MCF 10A (cell line): ENCODE data around the gene CCDC178. TPM values are rescaled to one million over a fixed set of nuclear protein-coding genes. Genes with fewer than 3 reads are reported as not detected.

Experiments
- BruUV-seq: library from RNA; stranded (reverse); fragments of 400-500 nt; replicated peaks from 2 replicates; lab custom pipeline; 2021; lab: Mats Ljungman, UMichigan
- CTCF ChIA-PET: fragments of 300-600 bp; sonication (Branson Sonifier 250); formaldehyde crosslinking; extraction: SDS; loops from one replicate; lab custom pipeline; 2021; ENCODE audit warnings: antibody characterized with exemption, inconsistent platforms; lab: Yijun Ruan, JAX
- POLR2A ChIA-PET: fragments of 300-600, 350-650 bp; sonication (Branson Sonifier 250); formaldehyde crosslinking; extraction: SDS; loops from one replicate; lab custom pipeline; 2020; ENCODE audit warnings: antibody characterized with exemption, inconsistent platforms; lab: Yijun Ruan, JAX
- DNase-seq: peaks from one replicate; pipeline ENCODE4 v3.0.0-alpha.2; 2018; ENCODE audit not compliant: unreplicated experiment
- H3K27ac Mint-ChIP-seq: one replicate; pipeline ENCODE4 v1.8.0; 2022; ENCODE audit warnings: mild to moderate bottlenecking, low read depth, mixed read lengths; ENCODE audit not compliant: unreplicated experiment
- H3K27me3 Mint-ChIP-seq: one replicate; pipeline ENCODE4 v1.8.0; 2022; ENCODE audit warnings: mixed read lengths; ENCODE audit not compliant: insufficient read depth, unreplicated experiment
- H3K36me3 Mint-ChIP-seq: one replicate; pipeline ENCODE4 v1.8.0; 2022; ENCODE audit warnings: mild to moderate bottlenecking, moderate library complexity, mixed read lengths; ENCODE audit not compliant: insufficient read depth, unreplicated experiment
- H3K4me1 Mint-ChIP-seq: one replicate; pipeline ENCODE4 v1.8.0; 2022; ENCODE audit warnings: mixed read lengths; ENCODE audit not compliant: insufficient read depth, unreplicated experiment
- H3K4me3 Mint-ChIP-seq: one replicate; pipeline ENCODE4 v1.8.0; 2022; ENCODE audit warnings: mild to moderate bottlenecking, moderate library complexity, mixed read lengths; ENCODE audit not compliant: unreplicated experiment
- H3K9me3 Mint-ChIP-seq: one replicate; pipeline ENCODE4 v1.8.0; 2022; ENCODE audit warnings: mixed read lengths; ENCODE audit not compliant: unreplicated experiment
- intact Hi-C: fragments of 100-400 bp; cut with micrococcal nuclease; formaldehyde crosslinking; loops from 2 replicates; pipeline ENCODE4 v1.14.1; 2022
- total RNA-seq: library from RNA; stranded (reverse); gene quantifications from 2 replicates; pipeline ENCODE4 v1.2.3, GENCODE V29; 2022
- TF ChIP-seq, protein P1 (sequence below): fragments of 200-600 bp; IDR thresholded peaks from one replicate; pipeline ENCODE4 v1.8.0; 2022; ENCODE audit warnings: antibody characterized with exemption, mild to moderate bottlenecking; ENCODE audit not compliant: unreplicated experiment

The CCDC178 gene
- total RNA-seq, 1 experiment from 2014 or later: 0.19 TPM

DNA sequence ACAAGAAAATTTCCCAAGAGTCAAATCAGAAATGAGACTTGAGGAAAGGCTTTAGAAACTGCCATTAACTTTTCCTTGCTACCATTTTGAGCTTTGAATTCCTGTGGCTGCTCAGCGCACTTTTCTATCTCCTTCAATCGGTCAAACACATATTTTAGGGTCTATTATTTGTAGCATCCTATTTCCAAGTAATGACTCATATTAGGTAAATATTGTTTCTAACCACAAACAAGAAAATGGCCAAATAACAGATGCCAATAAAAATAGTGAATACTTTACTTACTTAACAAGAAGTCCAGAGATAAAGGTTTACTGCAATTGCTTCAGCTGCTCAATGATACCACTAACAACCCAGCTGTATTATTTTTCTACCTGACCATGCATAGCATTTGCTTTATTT, 29.7 kb upstream of the CCDC178 start:
- TF ChIP-seq, protein P1, sequence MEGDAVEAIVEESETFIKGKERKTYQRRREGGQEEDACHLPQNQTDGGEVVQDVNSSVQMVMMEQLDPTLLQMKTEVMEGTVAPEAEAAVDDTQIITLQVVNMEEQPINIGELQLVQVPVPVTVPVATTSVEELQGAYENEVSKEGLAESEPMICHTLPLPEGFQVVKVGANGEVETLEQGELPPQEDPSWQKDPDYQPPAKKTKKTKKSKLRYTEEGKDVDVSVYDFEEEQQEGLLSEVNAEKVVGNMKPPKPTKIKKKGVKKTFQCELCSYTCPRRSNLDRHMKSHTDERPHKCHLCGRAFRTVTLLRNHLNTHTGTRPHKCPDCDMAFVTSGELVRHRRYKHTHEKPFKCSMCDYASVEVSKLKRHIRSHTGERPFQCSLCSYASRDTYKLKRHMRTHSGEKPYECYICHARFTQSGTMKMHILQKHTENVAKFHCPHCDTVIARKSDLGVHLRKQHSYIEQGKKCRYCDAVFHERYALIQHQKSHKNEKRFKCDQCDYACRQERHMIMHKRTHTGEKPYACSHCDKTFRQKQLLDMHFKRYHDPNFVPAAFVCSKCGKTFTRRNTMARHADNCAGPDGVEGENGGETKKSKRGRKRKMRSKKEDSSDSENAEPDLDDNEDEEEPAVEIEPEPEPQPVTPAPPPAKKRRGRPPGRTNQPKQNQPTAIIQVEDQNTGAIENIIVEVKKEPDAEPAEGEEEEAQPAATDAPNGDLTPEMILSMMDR: no peak
- intact Hi-C loops: no loop called here
- peaks cover 5% of the 10 kb centered on the region for H3K36me3 Mint-ChIP-seq
- H3K9me3 Mint-ChIP-seq: no peaks in the 10 kb centered on the region
- no peak overlapping the region for H3K4me3 Mint-ChIP-seq
- ChIA-PET POLR2A (no interaction called here), CTCF (no interaction called here)
- BruUV-seq: no TSS peak
- H3K27me3 Mint-ChIP-seq: peaks cover 63% of the 10 kb centered on the region
- no peak overlapping the region for H3K27ac Mint-ChIP-seq
- H3K4me1 Mint-ChIP-seq: no peaks in the 10 kb centered on the region
- no peak for DNase-seq

DNA sequence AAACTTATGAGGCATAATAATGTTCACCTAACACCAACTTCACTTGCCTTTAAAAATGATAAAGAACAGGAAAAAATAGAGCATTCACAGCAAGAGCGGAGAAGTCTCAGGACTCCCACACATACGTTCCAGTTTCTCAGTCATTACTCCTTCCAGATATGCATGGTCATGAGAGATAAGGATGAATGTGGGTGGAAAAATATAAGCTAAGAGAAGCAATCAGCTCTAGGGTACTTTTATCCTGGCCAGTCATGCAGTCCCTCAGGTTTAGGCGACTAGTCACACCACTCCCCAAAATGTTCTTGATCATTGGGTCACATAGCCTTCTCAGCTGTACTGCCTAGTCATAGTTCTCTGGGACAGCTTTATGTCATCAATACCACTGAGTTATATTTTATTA, 29.2 kb upstream of the CCDC178 start:
- Mint-ChIP-seq H3K36me3 (peaks cover 5% of the 10 kb centered on the region), H3K27me3 (peaks cover 64% of the 10 kb centered on the region), H3K9me3 (no peaks in the 10 kb centered on the region), H3K4me1 (no peaks in the 10 kb centered on the region), H3K4me3 (no peak overlapping the region), H3K27ac (no peak overlapping the region)
- TF ChIP-seq, protein P1: no peak
- BruUV-seq: no TSS peak
- DNase-seq: no peak
- ChIA-PET CTCF (interaction anchor here (0.6 kb wide), 1 partner anchor 115 kb away, joined by 3 read pairs; no protein-coding TSS in a partner anchor), POLR2A (no interaction called here)
- intact Hi-C loops: no loop called here

DNA sequence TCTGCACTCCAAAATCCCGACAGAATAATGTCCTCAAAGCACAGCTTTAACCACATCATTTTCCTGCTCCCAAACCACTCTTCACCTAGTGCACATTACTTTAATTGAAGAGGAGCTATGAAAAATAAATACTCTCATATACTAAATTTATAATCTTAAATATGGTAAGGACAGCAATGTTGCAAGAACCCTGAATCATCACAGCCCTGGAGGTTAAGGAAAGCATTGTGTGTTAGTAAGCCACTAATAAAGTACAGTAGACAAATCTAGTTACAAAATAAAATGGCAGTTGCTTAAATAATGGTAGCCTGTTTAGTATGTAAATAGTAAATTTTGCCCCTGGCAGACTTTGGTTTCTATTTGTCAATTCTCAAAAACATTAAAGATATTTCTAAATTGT, 27.0 kb upstream of the CCDC178 start:
- H3K27me3 Mint-ChIP-seq: peaks cover 66% of the 10 kb centered on the region
- TF ChIP-seq, protein P1: no peak
- no TSS peak for BruUV-seq
- ChIA-PET CTCF (interaction anchor here (0.6 kb wide), 1 partner anchor 1279 kb away, joined by 6 read pairs; no protein-coding TSS in a partner anchor), POLR2A (no interaction called here)
- intact Hi-C loops: no loop called here
- peak; percentile 2 for DNase-seq
- H3K36me3 Mint-ChIP-seq: peaks cover 5% of the 10 kb centered on the region
- H3K4me1 Mint-ChIP-seq: no peaks in the 10 kb centered on the region
- H3K4me3 Mint-ChIP-seq: no peak overlapping the region
- no peaks in the 10 kb centered on the region for H3K9me3 Mint-ChIP-seq
- H3K27ac Mint-ChIP-seq: no peak overlapping the region

DNA sequence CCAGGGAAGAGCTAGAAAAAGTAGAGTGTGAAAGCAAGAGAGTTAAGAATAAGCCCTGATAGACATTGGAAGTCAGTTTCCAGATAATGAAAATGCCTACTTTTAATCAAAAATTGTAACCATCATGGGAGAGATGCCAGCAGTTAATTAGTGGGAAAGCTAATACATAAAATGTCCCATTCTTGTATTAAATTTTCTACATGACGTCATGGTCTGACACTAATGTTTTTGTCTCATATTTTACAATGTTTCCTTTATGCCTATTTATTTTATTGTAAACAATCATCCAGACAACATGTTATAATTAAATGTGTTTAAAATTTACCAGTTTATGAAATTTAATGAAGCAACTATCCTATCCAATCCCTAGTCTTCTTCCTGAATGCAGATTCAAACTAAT, 26.3 kb upstream of the CCDC178 start:
- TF ChIP-seq, protein P1: no peak
- BruUV-seq: no TSS peak
- no peaks in the 10 kb centered on the region for H3K4me1 Mint-ChIP-seq

More for the DNA sequence above, 26.3 kb upstream of the CCDC178 start:
- CTCF ChIA-PET: interaction anchor here (0.7 kb wide), 1 partner anchor 230 kb away, joined by 3 read pairs; no protein-coding TSS in a partner anchor
- Mint-ChIP-seq H3K27ac (no peak overlapping the region), H3K9me3 (no peaks in the 10 kb centered on the region), H3K27me3 (peaks cover 71% of the 10 kb centered on the region), H3K4me3 (no peak overlapping the region), H3K36me3 (peaks cover 5% of the 10 kb centered on the region)
- POLR2A ChIA-PET: no interaction called here
- DNase-seq: no peak
- intact Hi-C loops: no loop called here
